H1 (cell line): Measurements from ENCODE around the gene SF3B6. TPM values are rescaled to one million over a fixed set of nuclear protein-coding genes. Genes with fewer than 3 reads are reported as not detected.
A peak's percentile ranks its signal among the peaks of the same experiment; 100 is the strongest.

Source experiments
- CTCF ChIA-PET: fragments of 300-600 bp; sonication (Branson Sonifier 250); formaldehyde crosslinking; loops from one replicate; lab custom pipeline; 2021; ENCODE audit not compliant: partially characterized antibody; lab: Charles Lee
- POLR2A ChIA-PET: fragments of 300-600 bp; sonication (Branson Sonifier 250); formaldehyde crosslinking; loops from one replicate; lab custom pipeline; 2021; ENCODE audit warnings: inconsistent platforms; ENCODE audit not compliant: partially characterized antibody; lab: Charles Lee
- DNase-seq, 2 experiments: peaks; one replicate each; pipeline versions ENCODE4 v3.0.0 to v3.0.0-alpha.2; 2010 to 2022; ENCODE audit warnings: low spot score in 2 of 2, low read depth in 1 of 2, mixed read lengths in 1 of 2
- FAIRE-seq: peaks from 2 replicates; lab custom pipeline; 2011; peaks lifted over from hg19 to GRCh38; lab: Jason Lieb, UNC
- H2AFZ ChIP-seq: 2 replicates; pipeline ENCODE4 v1.8.1; 2012; ENCODE audit warnings: low read length, inconsistent platforms
- H2AK5ac ChIP-seq: 2 replicates; pipeline ENCODE4 v1.6.1; 2013; ENCODE audit warnings: low read depth, low read length
- H2BK120ac ChIP-seq: replicated peaks from 2 replicates; pipeline ENCODE3; 2013; ENCODE audit warnings: low read depth, low read length, inconsistent platforms
- H2BK12ac ChIP-seq: 2 replicates; pipeline ENCODE4 v1.6.1; 2013; ENCODE audit warnings: low read depth, low read length
- H2BK15ac ChIP-seq: 2 replicates; pipeline ENCODE4 v1.6.1; 2013; ENCODE audit warnings: low read length
- H2BK20ac ChIP-seq: 2 replicates; pipeline ENCODE4 v1.6.1; 2013; ENCODE audit warnings: low read length
- H2BK5ac ChIP-seq: 2 replicates; pipeline ENCODE4 v1.6.1; 2013; ENCODE audit warnings: low read depth, low read length
- H3K14ac ChIP-seq: 2 replicates; pipeline ENCODE4 v1.6.1; 2013; ENCODE audit warnings: inconsistent platforms; ENCODE audit not compliant: insufficient read length
- H3K18ac ChIP-seq: 2 replicates; pipeline ENCODE4 v1.6.1; 2013; ENCODE audit warnings: low read length; ENCODE audit errors: extremely low read depth
- H3K23ac ChIP-seq: 2 replicates; pipeline ENCODE4 v1.6.1; 2013; ENCODE audit warnings: inconsistent platforms; ENCODE audit not compliant: insufficient read length
- H3K23me2 ChIP-seq: 2 replicates; pipeline ENCODE4 v1.6.1; 2013; ENCODE audit warnings: low read depth, low read length
- H3K27ac ChIP-seq: 2 replicates; pipeline ENCODE4 v1.6.1; 2011; ENCODE audit warnings: low read depth, low read length, inconsistent platforms
- H3K27me3 ChIP-seq, 4 experiments: replicated peaks in 1 of 4; 1 replicate in 1 of 4; 2 replicates in 3 of 4; pipeline versions ENCODE4 v1.6.1 to v1.8.1; 2011 to 2013; ENCODE audit warnings: low read length in 3 of 4, mild to moderate bottlenecking in 3 of 4, inconsistent platforms in 2 of 4, mixed read lengths in 2 of 4, moderate library complexity in 1 of 4; ENCODE audit not compliant: control insufficient read depth in 3 of 4, insufficient read depth in 3 of 4; ENCODE audit errors: extremely low read depth in 1 of 4
- H3K36me3 ChIP-seq, 4 experiments: 2 replicates each; pipeline versions ENCODE4 v1.6.1 to v1.8.1; 2011 to 2013; ENCODE audit warnings: mild to moderate bottlenecking in 4 of 4, low read length in 3 of 4, moderate library complexity in 2 of 4, control low read depth in 1 of 4, inconsistent platforms in 1 of 4; ENCODE audit not compliant: insufficient read depth in 4 of 4, control insufficient read depth in 2 of 4
- H3K4ac ChIP-seq: replicated peaks from 2 replicates; pipeline ENCODE3; 2013; ENCODE audit warnings: low read length, low read depth, mixed read lengths, inconsistent platforms; ENCODE audit not compliant: insufficient read length
- H3K4me1 ChIP-seq, 4 experiments: replicated peaks in 1 of 4; 1 replicate in 1 of 4; 2 replicates in 3 of 4; pipeline versions ENCODE4 v1.6.1 to v1.8.1; 2011 to 2013; ENCODE audit warnings: low read length in 3 of 4, inconsistent platforms in 2 of 4, mixed read lengths in 1 of 4; ENCODE audit not compliant: insufficient read depth in 4 of 4, control insufficient read depth in 3 of 4
- H3K4me2 ChIP-seq, 2 experiments: 2 replicates each; pipeline versions ENCODE4 v1.6.1 to v1.8.1; 2011 to 2013; ENCODE audit warnings: low read depth in 2 of 2, low read length in 2 of 2, control low read depth in 1 of 2, inconsistent platforms in 1 of 2, mild to moderate bottlenecking in 1 of 2; ENCODE audit not compliant: insufficient read depth in 1 of 2
- H3K4me3 ChIP-seq, 4 experiments: fragments of 200-600, 300-600 bp in 1 of 4; sonication (generic), shearing (Covaris generic), sonication (Bioruptor Twin) in 1 of 4; 2 replicates each; pipeline versions ENCODE4 v1.5.1 to v1.8.1; 2011 to 2016; ENCODE audit warnings: low read length in 4 of 4, low read depth in 3 of 4, control low read depth in 2 of 4, inconsistent platforms in 2 of 4, mild to moderate bottlenecking in 2 of 4, mixed read lengths in 1 of 4, moderate library complexity in 1 of 4; ENCODE audit not compliant: insufficient read depth in 2 of 4; ENCODE audit errors: extremely low read depth in 1 of 4
- H3K56ac ChIP-seq: replicated peaks from 2 replicates; pipeline ENCODE3; 2013; ENCODE audit warnings: low read depth, mild to moderate bottlenecking, mixed read lengths, low read length, inconsistent platforms; ENCODE audit not compliant: insufficient read length
- H3K79me1 ChIP-seq: 2 replicates; pipeline ENCODE4 v1.6.1; 2013; ENCODE audit warnings: low read depth, low read length, control low read depth
- H3K79me2 ChIP-seq, 2 experiments: 2 replicates each; pipeline versions ENCODE4 v1.6.1 to v1.8.1; 2012 to 2013; ENCODE audit warnings: low read length in 2 of 2, mild to moderate bottlenecking in 2 of 2, inconsistent platforms in 1 of 2; ENCODE audit not compliant: insufficient read depth in 2 of 2, control insufficient read depth in 1 of 2
- H3K9ac ChIP-seq, 4 experiments: replicated peaks in 1 of 4; 1 replicate in 1 of 4; 2 replicates in 3 of 4; pipeline versions ENCODE4 v1.6.1 to v1.8.1; 2011 to 2013; ENCODE audit warnings: low read depth in 3 of 4, low read length in 3 of 4, control low read depth in 2 of 4, mild to moderate bottlenecking in 2 of 4, moderate library complexity in 2 of 4, inconsistent platforms in 1 of 4; ENCODE audit errors: extremely low read depth in 1 of 4
- H3K9me3 ChIP-seq, 2 experiments: 2 replicates each; pipeline versions ENCODE4 v1.6.1 to v1.8.1; 2012 to 2013; ENCODE audit warnings: mild to moderate bottlenecking in 2 of 2, moderate library complexity in 2 of 2, control low read depth in 1 of 2, inconsistent platforms in 1 of 2, low read depth in 1 of 2, low read length in 1 of 2, mixed read lengths in 1 of 2; ENCODE audit not compliant: insufficient read depth in 2 of 2
- H4K20me1 ChIP-seq, 2 experiments: replicated peaks in 1 of 2; 2 replicates each; pipeline versions ENCODE3 to v1.8.1; 2011 to 2013; ENCODE audit warnings: inconsistent platforms in 2 of 2, low read length in 2 of 2, mild to moderate bottlenecking in 1 of 2; ENCODE audit not compliant: insufficient read depth in 2 of 2, control insufficient read depth in 1 of 2
- H4K5ac ChIP-seq: 2 replicates; pipeline ENCODE4 v1.6.1; 2013; ENCODE audit warnings: low read length, low read depth, mixed read lengths, inconsistent platforms; ENCODE audit not compliant: insufficient read length
- H4K8ac ChIP-seq: 2 replicates; pipeline ENCODE4 v1.8.0; 2013; ENCODE audit warnings: mild to moderate bottlenecking, moderate library complexity, low read length, inconsistent platforms; ENCODE audit not compliant: insufficient read depth; ENCODE audit errors: extremely low read depth
- H4K91ac ChIP-seq: replicated peaks from 2 replicates; pipeline ENCODE3; 2013; ENCODE audit warnings: low read length, mixed read lengths, inconsistent platforms; ENCODE audit not compliant: insufficient read length
- WGBS, 2 experiments: shearing (Covaris generic) in 1 of 2; methylation state at CpG; one replicate each; pipeline versions ENCODE4 v1.1.6 to v1.1.7; 2013 to 2015; ENCODE audit warnings: low lambda C conversion rate in 2 of 2, mixed read lengths in 2 of 2, inconsistent platforms in 1 of 2, low coverage in 1 of 2, missing lambda C conversion rate in 1 of 2; ENCODE audit not compliant: insufficient replicate concordance in 2 of 2, insufficient coverage in 1 of 2, insufficient read length in 1 of 2; ENCODE audit errors: extremely low coverage in 1 of 2, missing lambda C conversion rate in 1 of 2; 5-methylcytosine and 5-hydroxymethylcytosine counted together
- polyA plus RNA-seq, 7 experiments: library from polyadenylated mRNA; depleted of rRNA in 3 of 7; stranded (reverse) in 5 of 7; unstranded in 2 of 7; fragments of >200 nt in 5 of 7; fragments of 200-250 nt in 2 of 7; gene quantifications; 1 replicate in 5 of 7; 2 replicates in 1 of 7; 4 replicates in 1 of 7; pipeline versions ENCODE4 v1.2.1 to v1.2.3, GENCODE V29; 2011 to 2013; ENCODE audit warnings: missing spikeins in 2 of 7, mixed read lengths in 2 of 7
- total RNA-seq: library from RNA; stranded (reverse); fragmentation: NEBNext Ultra II Directional; extraction: Animal tissue kit (Norgen Biotek cat#: 25700); gene quantifications from 2 replicates; pipeline ENCODE4 v1.2.1, GENCODE V29; 2021

The SF3B6 gene
- total and polyA plus RNA-seq, 2 of the 8 experiments (the other 6 are each of a cell fraction or from before 2014, with no cell fraction given) = 126 to 155 TPM

DNA sequence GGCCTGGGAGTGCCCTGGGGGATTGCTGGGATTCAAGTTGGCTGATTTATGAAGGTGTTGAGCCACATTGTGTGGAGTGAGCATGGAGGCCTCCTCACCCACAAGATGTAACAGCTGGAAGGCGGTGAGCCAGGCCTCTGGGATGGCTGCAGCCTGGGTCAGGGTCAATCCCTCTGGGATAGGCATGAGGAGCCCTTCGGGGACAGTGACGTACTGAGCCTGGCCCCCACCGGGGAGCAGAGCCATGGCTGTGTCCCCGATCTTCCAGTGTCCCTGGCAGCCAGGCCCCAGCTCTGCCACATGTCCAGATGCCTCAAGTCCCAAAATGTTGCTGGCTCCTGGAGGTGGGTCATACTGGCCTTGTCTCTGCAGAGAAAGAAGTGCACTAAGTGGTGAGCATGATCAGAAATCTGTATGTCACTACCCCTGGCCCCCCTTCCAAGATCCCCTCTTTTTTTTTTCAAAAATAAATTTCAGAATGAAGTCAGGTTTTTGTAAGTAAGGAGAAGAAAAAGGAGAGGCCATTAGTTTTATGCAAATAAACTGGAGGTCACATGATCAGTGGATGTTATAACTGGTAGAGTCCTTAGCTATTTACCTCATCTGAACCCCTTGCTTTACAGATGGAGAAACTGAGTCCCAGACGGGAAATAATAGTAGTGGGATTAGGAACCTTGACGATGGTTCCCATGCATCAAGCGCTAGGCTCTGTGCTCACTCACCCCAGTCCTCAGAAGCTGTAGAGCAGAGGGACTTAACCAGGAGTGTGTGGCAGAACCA lies 6.9 kb upstream of the SF3B6 start:
- DNase-seq (no peak), FAIRE-seq (no peak)
- CTCF ChIA-PET = interaction anchor here (0.6 to 4.3 kb wide), 13 partner anchors 18 to 278 kb away, joined by 3 to 25 read pairs (median 7); partner anchors contain the start of genes ATAD2B, FAM228B and PFN4
- Histone ChIP-seq H4K20me1 (no peaks in the 10 kb centered on the region), H2AFZ (no peak overlapping the region), H2BK5ac (peak overlapping the region; percentile 96), H3K27ac (peak overlapping the region; percentile 89), H2BK12ac (peak overlapping the region; percentile 75), H3K4me1 (peaks cover 5 to 11% (median 10%) of the 10 kb centered on the region in 4 experiments), H3K4ac (peak overlapping the region; percentile 24), H2BK15ac (peak overlapping the region; percentile 84; the same call in 1 of the 2 replicates), H3K4me2 (peak overlapping the region; percentile 80 to 94), H3K23ac (no peak overlapping the region), H3K9me3 (no peaks in the 10 kb centered on the region), H2BK20ac (peak overlapping the region; percentile 13; the same call in 1 of the 2 replicates), H3K56ac (peak overlapping the region; percentile 24), H3K23me2 (peaks cover 10% of the 10 kb centered on the region), H3K14ac (no peak overlapping the region), H3K27me3 (no peaks in the 10 kb centered on the region), H3K4me3 (peak overlapping the region; percentile 55 to 77 (median 66)), H3K79me1 (no peaks in the 10 kb centered on the region), H4K91ac (peak overlapping the region; percentile 97), H3K36me3 (peaks cover 11 to 19% (median 16%) of the 10 kb centered on the region in 4 experiments; a peak in 7 of 8 replicates), H2AK5ac (peak overlapping the region; percentile 93), H3K9ac (peak overlapping the region in 3 of 4 experiments; percentile 72 to 93 (median 90); a peak in 6 of 7 replicates), H3K79me2 (no peaks in the 10 kb centered on the region), H4K5ac (peak overlapping the region; percentile 77), H2BK120ac (peak overlapping the region; percentile 16), H3K18ac (peak overlapping the region; percentile 88; the same call in 1 of the 2 replicates), H4K8ac (peak overlapping the region; percentile 99; the same call in 1 of the 2 replicates)
- WGBS, 2 experiments = 91% methylated on average over 8 of the region's 8 CpGs; no CpG with 5 or more reads in 1 of the 2 experiments
- POLR2A ChIA-PET = interaction anchor here (0.8 to 3.1 kb wide), 22 partner anchors 8 to 157 kb away, joined by 3 to 24 read pairs (median 7); partner anchors contain the start of genes ATAD2B, FAM228B, MFSD2B and UBXN2A
